Osteocyte (in vitro differentiated cells): ENCODE data around the gene EFHD2. TPM values are rescaled to one million over a fixed set of nuclear protein-coding genes. Genes with fewer than 3 reads are reported as not detected.

Experiments used
- DNase-seq: peaks from one replicate; pipeline ENCODE4 v3.0.0; 2021; ENCODE audit warnings: mixed read lengths; ENCODE audit not compliant: unreplicated experiment; ENCODE audit errors: extremely low spot score
- H3K27ac Mint-ChIP-seq: one replicate; pipeline ENCODE4 v1.8.0; 2021; ENCODE audit warnings: mild to moderate bottlenecking, mixed read lengths; ENCODE audit not compliant: unreplicated experiment
- H3K27me3 Mint-ChIP-seq: one replicate; pipeline ENCODE4 v1.8.0; 2021; ENCODE audit warnings: mixed read lengths; ENCODE audit not compliant: unreplicated experiment
- H3K36me3 Mint-ChIP-seq: one replicate; pipeline ENCODE4 v1.8.0; 2021; ENCODE audit warnings: mixed read lengths; ENCODE audit not compliant: unreplicated experiment
- H3K4me1 Mint-ChIP-seq: one replicate; pipeline ENCODE4 v1.8.0; 2021; ENCODE audit warnings: mixed read lengths; ENCODE audit not compliant: unreplicated experiment
- H3K4me3 Mint-ChIP-seq: one replicate; pipeline ENCODE4 v1.8.0; 2021; ENCODE audit warnings: mild to moderate bottlenecking, moderate library complexity, mixed read lengths; ENCODE audit not compliant: unreplicated experiment
- H3K9me3 Mint-ChIP-seq: one replicate; pipeline ENCODE4 v1.8.0; 2021; ENCODE audit warnings: mixed read lengths; ENCODE audit not compliant: unreplicated experiment
- total RNA-seq: library from RNA; stranded (reverse); gene quantifications from 2 replicates; pipeline ENCODE4 v1.2.1, GENCODE V29; 2021
- TF ChIP-seq, protein P1 (sequence below): fragments of 200-600 bp; sonication (generic); IDR thresholded peaks from 2 replicates; pipeline ENCODE4 v1.5.0; 2021; ENCODE audit warnings: antibody characterized with exemption, mild to moderate bottlenecking, moderate library complexity

EFHD2 gene
- total RNA-seq, 1 donor from 2014 or later = 20.3 TPM

DNA sequence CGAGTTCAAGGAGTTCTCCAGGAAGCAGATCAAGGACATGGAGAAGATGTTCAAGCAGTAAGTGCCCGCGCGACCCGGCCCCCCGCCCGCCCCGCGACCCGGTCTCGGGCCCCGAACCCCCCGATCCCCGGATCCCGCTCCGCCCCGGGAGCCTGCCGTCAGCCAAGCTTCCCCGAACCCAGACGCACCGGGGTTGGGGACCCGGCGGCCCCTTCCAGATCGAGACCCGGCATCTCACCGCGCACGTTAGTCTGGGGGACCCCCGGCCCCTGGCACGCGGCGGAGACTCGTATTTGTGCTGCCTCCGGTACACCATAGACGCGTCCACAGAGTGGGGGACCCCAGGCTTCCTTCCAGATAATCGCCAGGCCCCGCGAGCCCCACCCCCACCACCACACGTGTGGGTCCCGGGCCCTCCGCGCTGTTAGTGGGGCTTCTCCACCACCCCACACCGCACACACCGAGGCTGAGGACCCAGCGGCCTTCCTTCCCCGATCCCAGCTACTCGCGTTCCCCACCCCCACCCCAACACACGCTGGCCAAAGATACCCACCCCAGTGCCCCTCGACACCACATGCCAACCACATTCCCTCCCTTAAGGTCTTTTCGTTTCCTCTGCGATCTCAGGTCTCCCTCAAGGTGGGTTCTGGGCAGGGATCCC is 665 bp downstream of the EFHD2 start:
- peak overlapping the region; percentile 80 for H3K4me3 Mint-ChIP-seq
- H3K4me1 Mint-ChIP-seq = peaks cover 40% of the 10 kb centered on the region
- no peaks in the 10 kb centered on the region for H3K36me3 Mint-ChIP-seq
- no peak for DNase-seq
- H3K27ac Mint-ChIP-seq = peak overlapping the region; percentile 46
- H3K9me3 Mint-ChIP-seq = no peaks in the 10 kb centered on the region
- TF ChIP-seq, protein P1, sequence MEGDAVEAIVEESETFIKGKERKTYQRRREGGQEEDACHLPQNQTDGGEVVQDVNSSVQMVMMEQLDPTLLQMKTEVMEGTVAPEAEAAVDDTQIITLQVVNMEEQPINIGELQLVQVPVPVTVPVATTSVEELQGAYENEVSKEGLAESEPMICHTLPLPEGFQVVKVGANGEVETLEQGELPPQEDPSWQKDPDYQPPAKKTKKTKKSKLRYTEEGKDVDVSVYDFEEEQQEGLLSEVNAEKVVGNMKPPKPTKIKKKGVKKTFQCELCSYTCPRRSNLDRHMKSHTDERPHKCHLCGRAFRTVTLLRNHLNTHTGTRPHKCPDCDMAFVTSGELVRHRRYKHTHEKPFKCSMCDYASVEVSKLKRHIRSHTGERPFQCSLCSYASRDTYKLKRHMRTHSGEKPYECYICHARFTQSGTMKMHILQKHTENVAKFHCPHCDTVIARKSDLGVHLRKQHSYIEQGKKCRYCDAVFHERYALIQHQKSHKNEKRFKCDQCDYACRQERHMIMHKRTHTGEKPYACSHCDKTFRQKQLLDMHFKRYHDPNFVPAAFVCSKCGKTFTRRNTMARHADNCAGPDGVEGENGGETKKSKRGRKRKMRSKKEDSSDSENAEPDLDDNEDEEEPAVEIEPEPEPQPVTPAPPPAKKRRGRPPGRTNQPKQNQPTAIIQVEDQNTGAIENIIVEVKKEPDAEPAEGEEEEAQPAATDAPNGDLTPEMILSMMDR = no peak
- no peaks in the 10 kb centered on the region for H3K27me3 Mint-ChIP-seq

GRCh38 chr1:15410884-15411245 is 1.2 kb downstream of the EFHD2 start:
- TF ChIP-seq, protein P1 = no peak
- peak overlapping the region; percentile 80 for H3K4me3 Mint-ChIP-seq
- DNase-seq = no peak
- no peaks in the 10 kb centered on the region for H3K9me3 Mint-ChIP-seq
- H3K27ac Mint-ChIP-seq = peak overlapping the region; percentile 46
- no peaks in the 10 kb centered on the region for H3K36me3 Mint-ChIP-seq
- peaks cover 40% of the 10 kb centered on the region for H3K4me1 Mint-ChIP-seq
- H3K27me3 Mint-ChIP-seq = no peaks in the 10 kb centered on the region

DNA sequence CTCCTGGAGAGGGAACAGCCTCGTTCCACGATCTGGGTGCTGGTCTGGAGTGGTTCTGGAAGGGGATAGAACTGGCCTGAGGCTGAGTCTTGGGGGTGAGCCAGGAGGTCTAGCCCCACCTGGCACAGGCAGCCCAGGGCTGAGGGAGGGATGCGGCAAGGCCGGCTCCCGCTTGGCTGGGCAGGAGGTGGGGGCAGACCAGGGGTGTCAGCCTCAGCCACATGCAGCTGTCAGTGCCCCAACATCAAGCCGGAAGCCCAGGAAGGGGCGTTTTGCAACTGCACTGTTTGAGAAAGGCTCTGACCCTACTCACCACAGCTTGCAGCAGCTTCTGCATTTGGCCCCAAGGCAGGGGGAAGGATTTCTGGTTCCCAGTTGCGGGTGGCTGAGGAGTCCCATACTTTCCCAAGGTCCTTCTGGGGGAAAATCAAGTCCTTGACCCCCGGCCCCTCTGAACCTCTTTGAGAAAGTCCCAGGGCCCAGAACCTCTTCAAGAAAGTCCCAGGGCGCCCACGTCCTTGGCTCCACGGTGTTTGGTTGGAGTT is 2.0 kb downstream of the EFHD2 start:
- peak overlapping the region; percentile 66 for H3K4me3 Mint-ChIP-seq
- no peak overlapping the region for H3K27ac Mint-ChIP-seq
- TF ChIP-seq, protein P1 = no peak
- DNase-seq = no peak
- no peaks in the 10 kb centered on the region for H3K27me3 Mint-ChIP-seq
- H3K9me3 Mint-ChIP-seq = no peaks in the 10 kb centered on the region
- H3K4me1 Mint-ChIP-seq = peaks cover 47% of the 10 kb centered on the region
- H3K36me3 Mint-ChIP-seq = no peaks in the 10 kb centered on the region

DNA sequence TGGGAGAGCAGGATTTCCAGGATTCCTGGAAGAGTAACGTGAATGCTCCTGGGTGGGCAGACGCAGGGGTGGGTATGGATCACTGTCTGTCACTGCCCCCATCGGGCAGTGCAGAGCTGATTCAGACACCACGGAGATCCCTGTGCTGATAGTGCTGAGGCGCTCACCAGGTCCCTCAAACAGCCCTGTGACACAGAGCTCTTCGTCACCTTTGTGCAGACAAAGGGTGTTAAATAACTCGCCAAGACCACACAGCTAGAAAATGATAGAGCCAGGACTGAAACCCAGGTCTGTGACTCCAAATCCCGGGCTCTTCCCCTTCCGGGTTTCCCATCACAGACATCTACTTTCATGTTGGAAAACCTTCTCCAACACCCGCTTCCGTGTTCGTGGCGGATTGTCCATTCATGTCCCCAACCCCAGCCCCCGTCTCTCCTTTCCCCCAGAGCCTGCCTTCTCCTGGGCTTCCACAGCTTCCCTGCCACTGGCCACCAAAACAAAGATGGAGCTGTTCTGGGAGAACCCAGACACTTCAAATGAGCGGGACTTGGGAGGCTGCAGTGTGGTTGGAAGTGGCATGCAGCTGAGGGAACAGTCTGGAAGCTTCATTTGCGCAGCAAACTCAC is 2.6 kb downstream of the EFHD2 start:
- H3K4me1 Mint-ChIP-seq = peaks cover 45% of the 10 kb centered on the region
- H3K9me3 Mint-ChIP-seq = no peaks in the 10 kb centered on the region
- H3K27me3 Mint-ChIP-seq = no peaks in the 10 kb centered on the region
- TF ChIP-seq, protein P1 = no peak
- peak overlapping the region; percentile 22 for H3K4me3 Mint-ChIP-seq
- no peaks in the 10 kb centered on the region for H3K36me3 Mint-ChIP-seq
- no peak for DNase-seq
- H3K27ac Mint-ChIP-seq = no peak overlapping the region

DNA sequence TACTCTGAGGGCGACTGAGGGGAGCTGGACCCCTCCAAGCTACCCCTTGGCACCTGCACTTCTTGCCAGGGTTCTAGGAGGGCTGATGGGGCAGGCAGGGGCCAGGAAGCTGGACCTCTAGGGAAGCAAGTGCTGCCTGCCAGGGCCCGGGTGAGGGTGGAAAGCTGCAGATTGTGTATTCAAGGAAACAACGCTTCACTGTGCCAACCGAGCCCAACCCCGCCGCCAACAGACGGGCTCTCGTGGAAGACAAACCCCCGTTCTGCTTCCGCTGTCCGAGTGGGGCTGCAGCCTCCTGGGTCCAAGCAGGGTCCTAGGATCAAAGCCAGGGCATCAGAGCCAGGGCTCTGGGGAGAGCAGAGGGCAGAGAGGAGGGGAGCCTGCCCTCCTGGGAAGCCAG is 3.2 kb downstream of the EFHD2 start:
- no peak for DNase-seq
- Mint-ChIP-seq H3K36me3 (no peaks in the 10 kb centered on the region), H3K4me1 (peaks cover 48% of the 10 kb centered on the region), H3K4me3 (no peak overlapping the region), H3K27me3 (no peaks in the 10 kb centered on the region), H3K9me3 (no peaks in the 10 kb centered on the region), H3K27ac (no peak overlapping the region)
- TF ChIP-seq, protein P1 = no peak
